ENCODE data around the gene TBL1XR1. TPM values are rescaled to one million over a fixed set of nuclear protein-coding genes. Genes with fewer than 3 reads are reported as not detected.

TBL1XR1 gene
- total and polyA plus RNA-seq, 2 donors (not counting 3 experiments of a cell fraction or from before 2014, with no cell fraction given), result 26.9 to 146 TPM

- CTCF ChIA-PET, result no interaction called here
- no peaks in the 10 kb centered on the region for H3K36me3 ChIP-seq (ENCODE audit: control insufficient read depth in 2 of 2, extremely low read depth in 1 of 2, insufficient read depth in 2 of 2, low read length in 2 of 2)
- H3K9ac ChIP-seq (replicated peaks; ENCODE audit: extremely low read depth, insufficient read depth, low read length), result no peak overlapping the region
- no TSS peak for BruUV-seq (replicated peaks)
- FAIRE-seq (no peak), DNase-seq (ENCODE audit: low read depth, low spot score) (no peak)
- H3K9me1 ChIP-seq (replicated peaks; ENCODE audit: control insufficient read depth, extremely low read depth, insufficient read depth, low read length), result no peaks in the 10 kb centered on the region
- H3K9me3 ChIP-seq (replicated peaks; ENCODE audit: control insufficient read depth, insufficient read depth, low read length), result no peaks in the 10 kb centered on the region
- H3K4me1 ChIP-seq (ENCODE audit: control insufficient read depth, extremely low read depth, insufficient read depth, low read length), result no peaks in the 10 kb centered on the region
- no peak overlapping the region for H2AFZ ChIP-seq (ENCODE audit: low read depth, low read length)
- H3K27me3 ChIP-seq (ENCODE audit: control insufficient read depth in 2 of 2, insufficient read depth in 2 of 2, low read length in 2 of 2), result no peaks in the 10 kb centered on the region
- H3K27ac ChIP-seq (ENCODE audit: insufficient read depth, low read depth, low read length), result no peak overlapping the region
- no peak for TF ChIP-seq MYC (IDR thresholded peaks at IDR 0.05; ENCODE audit: low read depth, low read length)
- no peak for TF ChIP-seq CTCF (IDR thresholded peaks at IDR 0.05; ENCODE audit: extremely low read depth in 1 of 2, insufficient read depth in 1 of 2, low read depth in 1 of 2, low read length in 2 of 2)
- no peak for TF ChIP-seq FOS (IDR thresholded peaks at IDR 0.05; ENCODE audit: borderline replicate concordance, insufficient read depth, low read length)
- no peak for TF ChIP-seq POLR2A (IDR thresholded peaks at IDR 0.05; ENCODE audit: low read depth, low read length)
- TF ChIP-seq JUN (IDR thresholded peaks at IDR 0.05; ENCODE audit: borderline replicate concordance, insufficient read depth, insufficient read length, low read depth), result no peak
- TF ChIP-seq EZH2 (IDR thresholded peaks at IDR 0.05; ENCODE audit: borderline replicate concordance, low read depth, low read length, severe bottlenecking), result no peak
- TF ChIP-seq POLR2AphosphoS5 (IDR thresholded peaks at IDR 0.05; ENCODE audit: insufficient read depth, low read depth, low read length), result no peak
- TF ChIP-seq MAX (IDR thresholded peaks at IDR 0.05; ENCODE audit: insufficient read depth, insufficient read length), result no peak
- no peak for TF ChIP-seq GATA2 (IDR thresholded peaks at IDR 0.05; ENCODE audit: insufficient read depth, insufficient read length, low read depth, low read length)
- POLR2A ChIA-PET, result no interaction called here
- H3K79me2 ChIP-seq (ENCODE audit: control insufficient read depth, insufficient read depth, low read length), result no peaks in the 10 kb centered on the region
- no peak overlapping the region for H3K4me2 ChIP-seq (ENCODE audit: insufficient read depth, low read length)
- intact Hi-C loops (cut with micrococcal nuclease), result no loop called here
- no peak overlapping the region for H3K4me3 ChIP-seq (replicated peaks in 1 of 3; ENCODE audit: insufficient read depth in 1 of 3, low read depth in 1 of 3, low read length in 3 of 3)
- H4K20me1 ChIP-seq (replicated peaks; ENCODE audit: control insufficient read depth, extremely low read depth, insufficient read depth, low read length), result no peaks in the 10 kb centered on the region
- dilution Hi-C loops (cut with MboI; ENCODE audit: extremely low pct_ligation_motif_present, low sequenced_read_pairs), result no loop called here
These were observed 9.7 kb upstream of the TBL1XR1 start for GRCh38 chr3:177206936-177207335.

Data from endothelial cell of umbilical vein (primary cell).